PC-9 (cell line): ENCODE results near the gene VAPB. TPM values are rescaled to one million over a fixed set of nuclear protein-coding genes. Genes with fewer than 3 reads are reported as not detected.
"Not testable (repeated sequence)": the region's sequence is repeated elsewhere in the genome, so short reads cannot be mapped to it uniquely, and the experiment has no call there.

Experiments used
- BruUV-seq: library from RNA; stranded (reverse); fragments of 400-500 nt; replicated peaks from 2 replicates; lab custom pipeline; 2021; lab: Mats Ljungman, UMichigan
- CTCF ChIA-PET: fragments of 300-600 bp; sonication (Branson Sonifier 250); formaldehyde crosslinking; loops from one replicate; lab custom pipeline; 2022; ENCODE audit warnings: antibody characterized with exemption; lab: Charles Lee
- POLR2A ChIA-PET: fragments of 300-600 bp; sonication (Branson Sonifier 250); formaldehyde crosslinking; loops from one replicate; lab custom pipeline; 2022; ENCODE audit warnings: antibody characterized with exemption; ENCODE audit not compliant: unreplicated experiment; lab: Charles Lee
- DNase-seq, 2 experiments: peaks; one replicate each; pipeline versions ENCODE4 v3.0.0 to v3.0.0-alpha.2; 2015 to 2022; ENCODE audit warnings: mixed read lengths in 1 of 2
- H2AFZ ChIP-seq: fragments of 200-600 bp; sonication (generic); 2 replicates; pipeline ENCODE4 v1.8.1; 2017; ENCODE audit warnings: antibody characterized with exemption
- H3F3A ChIP-seq: fragments of 200-600 bp; sonication (generic); 2 replicates; pipeline ENCODE4 v1.8.1; 2017; ENCODE audit warnings: antibody characterized with exemption, mild to moderate bottlenecking, low read depth; ENCODE audit not compliant: insufficient read depth
- H3K27ac ChIP-seq: fragments of 200-600 bp; sonication (generic); 2 replicates; pipeline ENCODE4 v1.6.1; 2016; ENCODE audit warnings: mixed run types
- H3K27me3 ChIP-seq: fragments of 200-600 bp; sonication (generic); 2 replicates; pipeline ENCODE4 v1.6.1; 2016; ENCODE audit warnings: low read depth, mixed run types; ENCODE audit not compliant: insufficient read depth
- H3K36me3 ChIP-seq: fragments of 200-600 bp; sonication (generic); 2 replicates; pipeline ENCODE4 v1.6.1; 2016; ENCODE audit warnings: low read depth, mixed run types
- H3K4me1 ChIP-seq: fragments of 200-600 bp; sonication (generic); replicated peaks from 2 replicates; pipeline ENCODE4 v1.6.1; 2016; ENCODE audit warnings: mixed run types; ENCODE audit not compliant: insufficient read depth
- H3K4me2 ChIP-seq: fragments of 200-600 bp; sonication (generic); 2 replicates; pipeline ENCODE4 v1.6.1; 2017; ENCODE audit warnings: mixed run types
- H3K4me3 ChIP-seq: fragments of 200-600 bp; sonication (generic); 2 replicates; pipeline ENCODE4 v1.6.1; 2016; ENCODE audit warnings: mixed run types
- H3K79me2 ChIP-seq: fragments of 200-600 bp; sonication (generic); 2 replicates; pipeline ENCODE4 v1.6.1; 2017; ENCODE audit warnings: low read depth, mixed run types
- H3K9me2 ChIP-seq: fragments of 200-600 bp; sonication (generic); 2 replicates; pipeline ENCODE4 v1.8.1; 2017; ENCODE audit warnings: mild to moderate bottlenecking; ENCODE audit not compliant: insufficient read depth
- H3K9me3 ChIP-seq: fragments of 200-600 bp; sonication (generic); 2 replicates; pipeline ENCODE4 v1.8.1; 2016; ENCODE audit warnings: low read depth; ENCODE audit not compliant: insufficient read depth
- H4K20me1 ChIP-seq: fragments of 200-600 bp; sonication (generic); 2 replicates; pipeline ENCODE4 v1.8.1; 2017; ENCODE audit not compliant: insufficient read depth
- CTCF ChIP-seq: fragments of 200-600 bp; sonication (generic); conservative IDR thresholded peaks from 2 replicates; pipeline ENCODE4 v1.6.1; 2017; ENCODE audit warnings: mixed run types, antibody characterized with exemption, mild to moderate bottlenecking, moderate library complexity
- EZH2 ChIP-seq: fragments of 200-600 bp; sonication (generic); IDR thresholded peaks from 2 replicates; pipeline ENCODE4 v1.8.0; 2017; ENCODE audit warnings: antibody characterized with exemption, low read depth
- intact Hi-C: fragments of 100-400 bp; cut with micrococcal nuclease; formaldehyde crosslinking; loops from one replicate; pipeline ENCODE4 v1.10.0; 2022; ENCODE audit not compliant: unreplicated experiment
- total RNA-seq: library from RNA; stranded (reverse); gene quantifications from 2 replicates; pipeline ENCODE4 v1.2.3, GENCODE V29; 2021

VAPB gene
- total RNA-seq, 1 experiment from 2014 or later = 80.6 TPM

DNA sequence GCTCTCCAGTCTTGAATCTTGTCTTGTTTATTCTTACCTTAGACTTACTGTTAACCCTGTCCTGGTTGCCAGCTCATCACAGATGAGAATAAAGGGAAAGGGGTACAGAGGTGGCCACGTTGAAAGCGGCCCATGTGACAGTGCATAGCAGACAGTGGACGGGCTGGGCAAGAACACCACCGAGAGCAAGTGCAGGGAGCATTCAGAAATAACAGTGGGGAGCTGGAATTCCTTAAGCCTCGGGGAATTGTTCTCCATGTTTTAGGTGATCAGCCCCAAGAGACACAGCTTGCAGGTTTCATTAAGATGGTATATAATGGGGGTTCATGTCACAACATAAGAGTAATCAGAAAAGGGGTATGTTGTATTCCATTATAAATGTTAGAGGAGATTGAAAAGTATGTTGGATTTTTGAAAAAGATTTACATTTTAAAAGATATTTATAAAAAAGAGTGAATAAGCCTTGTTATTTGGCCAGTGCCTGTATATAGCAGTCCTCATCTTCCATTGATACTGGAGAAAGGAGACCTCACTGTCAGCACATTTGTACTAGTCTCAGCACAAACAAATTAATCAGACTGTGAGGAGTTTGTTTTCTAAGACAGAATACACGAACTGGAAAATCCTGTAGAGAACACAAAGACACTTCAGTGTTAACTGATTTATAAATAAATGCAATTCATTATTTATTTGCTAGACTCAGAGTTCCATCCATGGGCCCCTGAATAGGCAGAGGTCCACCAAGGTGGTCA is 35.4 kb downstream of the VAPB start:
- CTCF ChIA-PET = interaction anchor here (0.5 kb wide), 2 partner anchors 27 to 423 kb away, joined by 3 read pairs; no protein-coding TSS in a partner anchor
- H3K4me1 ChIP-seq = no peaks in the 10 kb centered on the region

DNA sequence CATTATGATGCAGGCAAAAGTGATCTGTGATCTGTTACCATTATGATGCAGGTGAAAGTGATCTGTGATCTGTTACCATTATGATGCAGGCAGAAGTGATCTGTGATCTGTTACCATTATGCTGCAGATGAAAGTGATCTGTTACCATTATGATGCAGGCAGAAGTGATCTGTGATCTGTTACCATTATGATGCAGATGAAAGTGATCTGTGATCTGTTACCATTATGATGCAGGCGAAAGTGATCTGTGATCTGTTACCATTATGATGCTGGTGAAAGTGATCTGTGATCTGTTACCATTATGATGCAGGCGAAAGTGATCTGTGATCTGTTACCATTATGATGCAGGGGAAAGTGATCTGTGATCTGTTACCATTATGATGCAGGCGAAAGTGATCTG is 38.5 kb downstream of the VAPB start:
- H3K27ac ChIP-seq, POLR2A ChIA-PET, H3K9me2 ChIP-seq, H3K4me3 ChIP-seq, BruUV-seq, H3K27me3 ChIP-seq, H2AFZ ChIP-seq, H3K4me1 ChIP-seq, DNase-seq, CTCF ChIA-PET, H3K9me3 ChIP-seq, H3K4me2 ChIP-seq, intact Hi-C loops: not testable (repeated sequence)
- peaks cover 24% of the 10 kb centered on the region for H4K20me1 ChIP-seq
- H3F3A ChIP-seq = peaks cover 13% of the 10 kb centered on the region
- peaks cover 15% of the 10 kb centered on the region; the same call in 1 of the 2 replicates for H3K36me3 ChIP-seq
- peaks cover 78% of the 10 kb centered on the region for H3K79me2 ChIP-seq

More for the DNA sequence above, 35.4 kb downstream of the VAPB start:
- BruUV-seq = no TSS peak
- Histone ChIP-seq H3K27me3 (no peaks in the 10 kb centered on the region), H3K4me3 (no peak overlapping the region), H2AFZ (no peak overlapping the region), H3K27ac (no peak overlapping the region), H3K9me2 (no peaks in the 10 kb centered on the region), H3K36me3 (peaks cover 8% of the 10 kb centered on the region; the same call in 1 of the 2 replicates), H3F3A (peaks cover 17% of the 10 kb centered on the region), H4K20me1 (peaks cover 14% of the 10 kb centered on the region), H3K9me3 (no peaks in the 10 kb centered on the region), H3K4me2 (no peak overlapping the region), H3K79me2 (peaks cover 52% of the 10 kb centered on the region)
- POLR2A ChIA-PET = no interaction called here
- no peak for DNase-seq
- intact Hi-C loops = no loop called here
- no peak for TF ChIP-seq CTCF
- no peak for TF ChIP-seq EZH2

DNA sequence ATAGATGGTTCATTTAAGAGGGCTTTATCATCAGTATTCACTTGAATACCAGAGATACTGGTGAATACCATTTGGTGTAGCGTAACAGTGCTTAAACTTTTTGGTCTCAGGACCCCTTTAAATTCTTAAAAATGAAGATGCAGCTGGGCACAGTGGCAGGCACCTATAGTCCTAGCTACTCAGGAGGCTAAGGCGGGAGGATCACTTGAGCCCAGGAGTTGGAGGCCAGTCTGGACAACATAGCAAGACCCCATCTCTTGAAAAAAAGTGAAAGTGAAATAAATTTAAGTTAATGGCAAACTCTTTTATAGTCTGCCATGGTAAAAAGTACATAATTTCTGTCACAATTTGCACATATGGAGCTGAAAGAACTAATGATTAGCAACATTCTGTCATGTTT is 39.3 kb downstream of the VAPB start:
- H4K20me1 ChIP-seq = peaks cover 28% of the 10 kb centered on the region
- intact Hi-C loops = no loop called here
- H3K4me1 ChIP-seq = no peaks in the 10 kb centered on the region
- no peak overlapping the region for H3K27ac ChIP-seq
- no peaks in the 10 kb centered on the region for H3K27me3 ChIP-seq
- no peak for TF ChIP-seq EZH2
- TF ChIP-seq CTCF = no peak
- no TSS peak for BruUV-seq
- CTCF ChIA-PET = no interaction called here
- H3K9me3 ChIP-seq = no peaks in the 10 kb centered on the region
- no peak overlapping the region for H3K4me3 ChIP-seq
- H3K79me2 ChIP-seq = peaks cover 84% of the 10 kb centered on the region
- peaks cover 13% of the 10 kb centered on the region for H3F3A ChIP-seq
- H3K9me2 ChIP-seq = no peaks in the 10 kb centered on the region
- no peak overlapping the region for H2AFZ ChIP-seq
- POLR2A ChIA-PET = no interaction called here
- H3K4me2 ChIP-seq = no peak overlapping the region
- H3K36me3 ChIP-seq = peaks cover 15% of the 10 kb centered on the region; the same call in 1 of the 2 replicates
- DNase-seq = no peak
